SH-SY5Y (cell line): ENCODE data around the gene ACOT8.

ENCODE experiments used
- GATA2 ChIP-seq: IDR thresholded peaks from 2 replicates; pipeline ENCODE4 v1.6.1; 2011; ENCODE audit warnings: mild to moderate bottlenecking, low read depth, low read length
- GATA3 ChIP-seq: IDR thresholded peaks from 2 replicates; pipeline ENCODE4 v1.6.1; 2011; ENCODE audit warnings: low read depth, mild to moderate bottlenecking, low read length, moderate library complexity

The ACOT8 gene

GRCh38 chr20:45833030-45833882 is 23.9 kb downstream of the ACOT8 start, which contains the start of gene SNX21:
Gene SNX21, plus strand, starts transcription at chr20:45833799. Its CDS starts 121 bp downstream, at chr20:45833920.
- TF ChIP-seq GATA3 (no peak), GATA2 (no peak)

GRCh38 chr20:45832619-45833018 is 24.6 kb downstream of the ACOT8 start:
- TF ChIP-seq GATA2 (no peak), GATA3 (no peak)

DNA sequence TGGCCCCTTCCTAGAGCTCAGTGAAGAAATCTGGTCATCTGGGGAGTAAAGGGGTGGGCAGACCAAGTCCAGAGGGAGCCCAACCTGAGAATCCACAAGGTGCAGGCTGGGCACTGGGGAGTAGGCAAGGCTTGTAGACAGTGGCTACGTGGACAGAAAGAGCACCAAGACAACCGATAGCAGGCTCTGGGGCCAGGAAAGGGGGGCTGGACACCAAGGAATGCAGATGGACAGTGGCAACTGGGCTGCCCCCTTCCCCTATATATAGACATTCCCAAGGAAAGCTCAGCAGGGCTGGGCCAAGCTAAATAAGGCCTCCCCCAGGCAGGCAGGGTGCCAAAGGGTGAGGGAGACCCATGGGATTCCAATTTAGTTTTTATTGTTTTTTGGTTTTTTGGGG is 28.6 kb downstream of the ACOT8 start:
- TF ChIP-seq GATA2 (no peak), GATA3 (no peak)

GRCh38 chr20:45827712-45828111 is 29.5 kb downstream of the ACOT8 start:
- TF ChIP-seq GATA2 (no peak), GATA3 (no peak)

- TF ChIP-seq GATA3: no peak
- TF ChIP-seq GATA2: no peak
These were observed 30.1 kb downstream of the ACOT8 start, which contains the start of gene TNNC2 for GRCh38 chr20:45827030-45827652. Gene TNNC2, minus strand, starts transcription at chr20:45827312. Its CDS starts 64 bp downstream, at chr20:45827248.

GRCh38 chr20:45826381-45827019 is 30.7 kb downstream of the ACOT8 start:
- no peak for TF ChIP-seq GATA2
- TF ChIP-seq GATA3: no peak

GRCh38 chr20:45823949-45824835 is 33.0 kb downstream of the ACOT8 start:
- TF ChIP-seq GATA2: no peak
- TF ChIP-seq GATA3: no peak

GRCh38 chr20:45822857-45823256 is 34.3 kb downstream of the ACOT8 start:
- no peak for TF ChIP-seq GATA3
- TF ChIP-seq GATA2: no peak

- TF ChIP-seq GATA3 (no peak), GATA2 (no peak)
These were observed 35.2 kb downstream of the ACOT8 start for GRCh38 chr20:45821947-45822346.

GRCh38 chr20:45819466-45819865 is 37.7 kb downstream of the ACOT8 start:
- TF ChIP-seq GATA3: no peak
- no peak for TF ChIP-seq GATA2

GRCh38 chr20:45818239-45818638 is 39.0 kb downstream of the ACOT8 start:
- no peak for TF ChIP-seq GATA3
- TF ChIP-seq GATA2: no peak

GRCh38 chr20:45817376-45818194 is 39.6 kb downstream of the ACOT8 start:
- TF ChIP-seq GATA2 (peak; percentile 18; the same call in 1 of the 2 replicates), GATA3 (no peak)

- TF ChIP-seq GATA3: no peak
- TF ChIP-seq GATA2: no peak
These were observed 40.2 kb downstream of the ACOT8 start for GRCh38 chr20:45816951-45817350.

DNA sequence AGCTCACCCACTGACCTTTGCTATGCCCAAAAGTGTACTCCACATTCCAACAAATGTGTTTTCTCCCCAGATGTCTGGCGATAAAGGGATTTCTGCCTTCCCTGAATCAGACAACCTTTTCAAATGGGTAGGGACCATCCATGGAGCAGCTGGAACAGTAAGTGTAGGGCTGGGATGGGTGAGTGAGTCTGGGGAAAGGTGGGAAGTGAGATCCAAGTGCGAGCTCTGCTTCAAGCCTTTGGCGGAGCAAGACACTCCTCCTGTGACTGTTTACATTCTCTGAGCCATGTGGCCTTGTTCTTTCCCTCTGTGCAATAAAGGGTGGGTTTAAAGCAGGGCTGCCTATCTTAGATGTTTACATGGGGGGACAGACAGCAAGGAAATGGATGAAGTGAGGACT is 42.9 kb downstream of the ACOT8 start:
- no peak for TF ChIP-seq GATA3
